ENCODE measurements around the gene PLK2. TPM values are rescaled to one million over a fixed set of nuclear protein-coding genes. Genes with fewer than 3 reads are reported as not detected.

PLK2 gene
- total RNA-seq, 1 experiment from 2014 or later, result 38.8 TPM

GRCh38 chr5:58404734-58405133 is 55.2 kb downstream of the PLK2 start:
- no peaks in the 10 kb centered on the region for H3K36me3 ChIP-seq
- no peak overlapping the region for H3K27ac ChIP-seq
- no peaks in the 10 kb centered on the region for H3K27me3 ChIP-seq
- no peaks in the 10 kb centered on the region for H3K4me1 ChIP-seq
- no peak for DNase-seq
- H3K9me3 ChIP-seq (replicated peaks), result no peaks in the 10 kb centered on the region
- no peak overlapping the region for H3K4me3 ChIP-seq

Other genes with a start within 250 kb of the PLK2 start
- not detected in 2 replicates for gene GAPT, start 31.3 kb upstream of the PLK2 start, total RNA-seq (2014; rRNA removed; shearing (Covaris generic))
- gene RAB3C, start 123.0 kb upstream of the PLK2 start, total RNA-seq (2014; rRNA removed; shearing (Covaris generic)), result not detected in 2 replicates

Data from SJCRH30 (cell line).